Measurements from ENCODE around the gene RASA3.

Gene RASA3

GRCh38 chr13:113958373-113958772 lies 174.1 kb downstream of the RASA3 start:
- no peak for DNase-seq

- no peak for DNase-seq
Observed at GRCh38 chr13:113956571-113956970, 175.9 kb downstream of the RASA3 start.

DNA sequence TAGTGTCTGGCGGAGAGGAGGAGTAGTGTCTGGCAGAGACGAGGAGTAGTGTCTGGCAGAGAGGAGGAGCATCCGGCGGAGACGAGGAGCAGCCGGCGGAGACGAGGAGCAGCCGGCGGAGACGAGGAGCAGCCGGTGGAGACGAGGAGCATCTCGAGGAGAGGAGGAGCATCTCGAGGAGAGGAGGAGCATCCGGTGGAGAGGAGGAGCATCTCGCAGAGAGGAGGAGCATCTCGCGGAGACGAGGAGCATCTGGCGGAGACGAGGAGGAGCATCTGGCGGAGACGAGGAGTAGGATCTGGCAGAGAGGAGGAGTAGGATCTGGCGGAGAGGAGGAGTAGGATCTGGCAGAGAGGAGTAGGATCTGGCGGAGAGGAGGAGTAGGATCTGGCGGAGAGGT lies 176.7 kb downstream of the RASA3 start:
- DNase-seq = no peak

DNA sequence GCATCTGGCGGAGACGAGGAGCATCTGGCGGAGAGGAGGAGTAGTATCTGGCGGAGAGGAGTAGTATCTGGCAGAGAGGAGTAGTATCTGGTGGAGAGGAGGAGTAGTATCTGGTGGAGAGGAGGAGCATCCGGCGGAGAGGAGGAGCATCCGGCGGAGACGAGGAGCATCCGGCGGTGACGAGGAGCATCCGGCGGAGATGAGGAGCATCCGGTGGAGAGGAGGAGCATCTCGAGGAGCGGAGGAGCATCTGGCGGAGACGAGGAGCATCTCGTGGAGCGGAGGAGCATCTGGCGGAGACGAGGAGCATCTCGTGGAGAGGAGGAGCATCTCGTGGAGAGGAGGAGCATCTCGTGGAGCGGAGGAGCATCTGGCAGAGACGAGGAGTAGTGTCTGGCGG lies 177.2 kb downstream of the RASA3 start:
- DNase-seq = no peak

DNA sequence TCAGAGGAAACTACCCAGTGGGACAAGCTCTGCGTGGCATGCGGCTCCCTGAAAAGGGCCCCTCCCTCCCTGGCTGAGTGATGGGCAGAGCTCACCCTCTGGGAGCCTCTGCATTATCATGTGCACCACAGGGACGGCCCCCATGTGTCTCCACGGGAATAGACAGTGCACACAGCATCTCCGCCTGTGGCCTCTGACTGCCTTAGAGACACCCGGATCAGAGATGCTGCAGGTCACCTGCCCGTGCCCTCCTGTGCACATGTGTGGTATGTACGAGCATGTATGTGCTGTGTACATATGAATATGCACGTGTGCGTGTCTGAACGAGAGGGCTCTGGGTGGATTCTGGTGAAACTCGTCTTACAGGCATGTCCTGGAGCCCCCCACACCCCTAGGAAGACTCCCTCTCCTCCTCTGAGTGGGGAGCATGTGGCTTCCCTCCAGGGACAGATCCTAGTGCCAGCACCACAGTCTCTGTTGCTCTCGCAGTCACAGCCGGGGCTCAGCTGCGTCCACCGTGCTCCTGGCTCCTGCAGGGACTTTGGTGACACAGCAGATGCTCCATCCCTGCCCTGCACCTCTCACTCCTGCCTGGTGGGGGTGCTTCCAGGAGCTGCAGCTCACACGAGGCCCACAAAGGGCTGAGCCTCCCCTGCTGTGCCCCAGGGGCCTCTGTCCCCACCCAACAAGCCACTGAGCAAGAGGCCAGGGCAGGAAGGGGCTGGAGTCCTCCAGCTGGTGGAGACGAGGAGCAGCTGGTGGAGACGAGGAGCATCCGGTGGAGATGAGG lies 178.2 kb downstream of the RASA3 start:
- no peak for DNase-seq

DNA sequence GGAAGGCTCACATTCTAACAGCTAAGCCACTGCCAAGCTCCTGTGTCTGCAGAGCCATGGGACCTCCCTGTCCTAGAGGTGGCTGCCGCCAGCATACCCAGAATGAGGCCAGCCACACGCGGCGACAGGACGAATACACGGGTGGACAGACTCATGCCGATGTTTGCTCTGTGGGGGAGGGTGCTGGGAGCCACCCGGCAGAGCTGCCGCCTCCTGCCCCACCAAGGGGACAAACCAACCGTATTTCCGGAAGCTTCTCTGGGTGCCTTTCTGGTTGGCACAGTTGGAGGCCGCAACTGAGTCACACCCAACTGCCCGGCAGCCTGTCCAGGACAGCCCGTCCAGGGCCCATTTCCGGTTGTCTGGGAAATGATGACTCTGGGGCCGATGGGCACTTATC lies 178.9 kb downstream of the RASA3 start:
- no peak for DNase-seq

DNA sequence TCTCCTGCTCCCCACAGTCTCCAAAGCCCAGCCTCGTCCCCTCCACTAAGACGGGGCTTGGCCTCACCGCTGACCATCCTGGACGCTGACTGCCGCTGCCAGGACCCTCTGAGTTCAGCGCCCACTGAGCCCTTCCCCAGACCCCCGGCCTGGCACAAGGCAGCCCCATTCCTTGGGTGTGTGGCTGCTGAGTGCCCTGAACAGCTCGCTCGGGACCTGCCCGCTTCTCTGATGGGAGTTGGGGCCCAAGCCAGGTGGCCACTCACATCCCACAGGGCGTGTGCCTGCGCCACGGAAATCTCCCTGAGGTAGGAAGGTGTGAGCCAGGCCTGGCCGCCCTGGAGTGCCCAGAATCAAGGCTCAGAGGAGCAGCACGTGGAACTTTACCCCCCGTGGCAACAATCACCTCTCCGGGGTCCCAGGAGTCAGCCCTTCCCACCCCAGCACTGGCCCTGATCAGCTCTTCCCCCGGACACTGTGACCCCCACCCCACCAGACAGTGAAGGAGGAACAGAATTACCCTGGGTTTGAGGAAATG lies 179.4 kb downstream of the RASA3 start:
- DNase-seq = no peak

DNA sequence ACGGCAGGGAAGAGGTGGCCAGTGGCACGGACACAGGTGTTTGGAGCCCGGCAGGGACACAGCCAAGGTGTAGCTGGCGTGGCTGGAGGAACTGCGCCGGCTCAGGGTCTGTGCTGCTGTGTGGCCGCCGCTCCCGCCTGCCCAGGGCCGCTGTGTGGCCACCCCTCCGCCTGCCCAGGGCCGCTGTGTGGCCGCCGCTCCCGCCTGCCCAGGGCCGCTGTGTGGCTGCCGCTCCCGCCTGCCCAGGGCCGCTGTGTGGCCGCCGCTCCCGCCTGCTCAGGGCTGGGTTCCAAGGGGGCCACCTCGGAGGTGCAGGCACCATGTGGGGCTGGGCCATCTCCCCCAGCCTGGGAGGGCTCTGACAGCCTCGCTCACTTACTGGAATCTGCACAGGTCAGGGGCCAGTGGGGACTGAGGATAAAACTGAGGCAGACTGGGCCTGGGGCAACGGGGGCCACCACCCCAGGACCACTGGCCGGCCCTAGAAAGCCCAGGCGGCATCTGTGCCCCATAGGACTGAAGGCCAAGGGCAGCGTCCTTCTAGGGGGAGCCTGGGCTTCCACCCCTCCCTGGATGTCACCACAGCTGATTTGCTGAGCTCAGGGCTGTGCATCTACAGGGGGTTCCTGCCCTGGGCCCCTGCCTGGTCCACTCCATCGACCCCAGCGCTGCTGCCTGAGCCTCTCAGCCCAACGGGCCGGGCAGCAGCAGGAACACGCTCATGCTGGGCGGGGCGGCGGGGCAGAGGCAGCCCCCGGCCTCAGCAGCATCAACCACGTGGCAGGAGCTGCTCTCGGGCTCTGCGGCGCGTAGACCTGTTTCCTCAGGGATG lies 180.1 kb downstream of the RASA3 start:
- no peak for DNase-seq

GRCh38 chr13:113951246-113951999 lies 181.0 kb downstream of the RASA3 start:
- DNase-seq = no peak

DNA sequence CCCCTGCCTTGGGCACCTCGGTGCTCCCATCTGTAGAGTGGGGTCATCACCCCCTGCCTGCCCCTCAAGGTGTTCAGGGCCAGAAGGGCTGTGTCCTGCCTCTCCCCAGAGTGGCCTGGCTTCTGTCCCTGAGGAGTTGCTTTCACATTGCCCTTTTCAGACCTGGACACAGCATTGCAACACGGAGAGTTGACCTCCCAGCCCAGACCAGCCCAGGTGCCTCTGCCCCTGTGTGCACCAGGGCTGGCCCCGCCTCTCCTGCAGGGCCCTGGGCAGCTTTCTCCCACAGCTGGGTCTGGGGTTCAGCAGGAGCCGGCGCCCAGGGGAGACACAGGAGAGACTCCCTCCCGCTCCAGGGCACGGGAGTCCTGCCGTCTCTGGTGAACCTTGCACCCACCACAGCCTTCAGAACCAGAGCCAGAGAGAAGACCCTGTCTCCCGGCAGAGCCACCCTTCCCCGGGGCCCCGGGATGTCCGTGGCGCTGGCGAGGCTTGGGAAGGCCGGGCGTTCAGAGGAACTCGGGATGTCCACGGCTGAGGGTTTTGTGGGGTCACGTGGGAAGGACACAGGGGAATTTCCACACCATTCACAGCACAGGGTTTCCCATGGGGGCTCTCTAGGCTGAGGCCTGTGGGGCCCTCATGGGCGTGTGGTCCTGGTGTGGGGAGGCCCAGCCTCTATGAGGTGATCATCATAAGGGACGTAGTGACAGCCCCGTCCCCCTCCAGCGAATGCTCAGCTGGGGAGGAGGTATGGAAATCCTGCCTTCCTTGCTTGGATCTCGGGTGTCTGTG lies 181.8 kb downstream of the RASA3 start:
- no peak for DNase-seq

GRCh38 chr13:113949546-113949945 lies 182.9 kb downstream of the RASA3 start:
- DNase-seq = no peak

GRCh38 chr13:113948034-113948742 lies 184.2 kb downstream of the RASA3 start:
- DNase-seq = no peak

DNA sequence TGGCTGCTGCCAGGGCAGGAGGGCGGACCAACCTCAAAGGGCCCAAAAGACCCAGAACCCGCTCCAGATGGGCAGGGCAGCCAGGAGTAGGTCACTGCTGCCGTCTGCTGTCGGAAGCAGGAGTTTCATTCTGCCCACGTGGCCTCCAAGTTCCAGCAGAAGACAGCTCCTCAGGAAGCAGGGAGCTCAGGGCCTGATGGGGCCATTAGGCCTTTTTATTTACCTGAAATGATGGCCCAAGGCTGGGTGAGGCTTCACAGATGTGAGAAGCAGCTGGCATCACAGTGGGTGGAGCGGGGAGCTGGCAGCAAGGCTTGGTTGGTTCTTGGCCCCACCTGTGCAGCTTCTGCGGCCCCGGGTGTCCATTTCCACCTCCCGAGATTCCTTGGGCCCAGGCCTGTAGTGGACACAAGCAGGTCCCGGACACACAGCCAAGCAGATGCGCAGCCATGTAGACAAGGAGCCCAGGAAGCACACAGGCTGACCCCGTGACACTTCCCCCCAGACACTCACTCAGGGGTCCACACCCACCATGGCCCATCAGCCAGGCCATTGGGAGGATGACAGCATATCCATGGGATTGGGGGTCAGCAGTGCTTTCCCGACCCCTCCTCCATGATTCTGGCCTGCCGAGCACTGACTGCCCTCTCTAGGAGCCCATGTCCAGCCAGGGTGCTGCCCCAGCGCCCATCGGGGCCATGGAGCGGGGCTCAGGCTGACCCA lies 185.0 kb downstream of the RASA3 start:
- DNase-seq = no peak

DNA sequence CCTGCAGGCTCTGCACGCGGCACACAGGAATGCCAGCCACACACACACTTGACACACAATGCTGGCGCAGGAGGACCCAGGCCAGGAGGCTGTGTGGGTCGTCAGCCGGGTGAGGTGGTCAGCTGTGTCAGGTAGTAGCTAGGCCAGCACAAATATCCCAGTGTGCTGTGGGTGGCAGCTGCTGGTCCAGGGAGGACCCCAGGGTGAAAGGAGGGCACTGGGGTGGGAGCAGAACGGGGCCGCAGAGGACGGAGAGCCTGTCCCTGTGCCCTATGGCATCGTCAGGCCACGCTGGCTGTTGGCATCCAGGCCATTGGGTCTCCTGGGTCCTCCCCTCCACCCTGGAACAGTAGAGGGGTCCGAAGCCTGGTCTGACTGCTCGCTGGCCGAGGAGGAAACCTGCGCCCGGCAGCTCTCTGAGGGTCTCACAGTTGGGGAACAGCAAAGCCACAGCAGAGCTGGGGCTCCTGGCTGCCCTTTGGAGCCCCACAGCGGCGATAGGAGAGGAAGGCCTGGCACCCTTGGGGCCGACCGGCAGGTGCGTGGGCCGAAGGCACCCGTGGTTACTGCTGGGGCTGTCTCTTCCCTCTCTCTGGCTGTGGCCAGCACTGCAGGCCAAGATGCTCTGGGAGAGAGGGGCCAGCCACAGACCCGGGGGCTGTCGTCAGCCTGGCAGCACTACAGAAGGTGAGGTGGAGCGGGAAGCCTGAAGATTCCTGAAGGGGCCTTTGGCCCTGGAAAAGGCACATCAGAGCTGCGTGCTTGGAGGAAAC lies 185.8 kb downstream of the RASA3 start:
- no peak for DNase-seq

- DNase-seq = no peak
Observed at GRCh38 chr13:113945857-113946408, 186.5 kb downstream of the RASA3 start.

DNA sequence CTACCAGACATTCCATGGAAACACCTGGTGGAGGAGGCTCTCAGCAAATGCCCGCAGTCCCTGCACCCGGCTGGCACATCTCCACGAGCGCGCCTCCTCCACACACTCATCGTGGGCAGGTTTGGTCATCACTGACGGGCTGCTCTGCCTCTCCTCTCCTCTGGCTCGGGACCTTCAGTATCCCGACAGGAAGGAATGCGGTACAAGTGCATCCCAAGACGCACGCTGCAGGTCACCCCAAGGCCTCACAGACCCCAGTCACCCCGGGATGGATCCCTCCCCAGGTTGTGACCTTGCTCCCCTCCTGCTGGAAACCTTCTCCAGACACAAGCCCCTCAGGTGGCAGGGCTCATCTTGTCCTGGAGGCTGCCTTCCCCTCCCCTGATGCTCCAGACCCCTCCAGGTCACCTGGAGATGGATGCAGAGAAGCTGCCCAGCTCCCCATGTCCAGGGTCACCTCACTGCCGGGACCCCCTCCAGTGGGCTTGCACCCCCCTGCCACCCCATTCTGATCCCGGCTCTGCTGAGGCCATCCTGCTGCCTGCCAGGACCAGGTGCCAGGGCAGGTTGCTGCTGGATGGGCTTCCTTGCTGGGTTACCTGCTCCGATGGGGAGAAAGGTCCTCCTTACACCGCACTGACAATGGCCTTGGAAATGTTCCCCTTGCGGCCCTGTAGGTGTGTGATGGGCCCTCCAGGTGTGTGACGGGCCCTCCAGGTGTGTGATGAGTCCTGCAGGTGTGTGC lies 188.4 kb downstream of the RASA3 start:
- no peak for DNase-seq

DNA sequence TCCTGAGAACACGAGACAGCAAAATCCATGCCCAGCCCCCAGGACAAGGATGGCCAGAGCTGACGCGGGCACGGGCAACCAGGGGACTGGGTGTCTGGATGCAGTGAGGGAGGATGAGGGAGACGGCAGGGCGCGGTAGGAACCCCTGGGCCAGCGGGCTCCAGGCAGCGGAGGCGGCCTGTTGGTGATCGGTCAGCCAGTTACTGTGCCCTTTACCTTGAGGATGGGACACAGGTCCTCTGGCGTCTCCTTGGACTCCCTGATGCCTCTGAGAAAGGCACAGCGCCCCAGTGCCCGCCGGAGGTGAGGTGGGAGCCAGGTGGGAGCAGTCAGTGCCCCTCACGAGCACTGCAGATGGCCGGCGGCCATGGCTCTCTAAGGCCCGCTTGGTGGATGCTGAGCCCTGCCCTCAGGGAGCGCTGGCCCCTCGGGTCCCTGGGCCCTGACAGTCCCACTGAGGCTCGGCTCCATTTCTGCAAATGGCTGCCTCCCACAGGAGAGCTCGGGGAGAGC lies 189.8 kb downstream of the RASA3 start:
- DNase-seq = no peak

- DNase-seq = no peak
Observed at GRCh38 chr13:113941571-113942191, 190.7 kb downstream of the RASA3 start.

DNA sequence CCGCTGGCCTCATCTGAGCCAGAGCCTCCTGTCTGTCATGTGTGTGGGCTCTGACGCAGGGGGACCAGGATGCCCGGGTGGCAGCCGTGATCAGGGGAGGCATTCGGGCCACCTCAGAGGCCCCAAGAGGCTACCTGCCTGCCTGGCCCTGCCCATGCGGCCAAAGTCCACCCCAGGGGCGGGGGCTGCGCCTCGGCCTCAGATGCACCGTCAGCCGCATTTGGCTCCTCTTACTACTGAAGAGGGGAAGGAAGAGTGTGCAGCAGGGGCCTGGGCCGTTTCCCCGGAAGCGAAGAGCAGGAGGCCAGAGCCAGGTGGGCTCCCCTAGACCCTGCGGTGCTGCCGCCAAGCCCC lies 192.5 kb downstream of the RASA3 start:
- DNase-seq = no peak
